NCI-H2107 (cell line): ENCODE measurements around the gene CLIP4.
"Not testable (repeated sequence)": the region's sequence is repeated elsewhere in the genome, so short reads cannot be mapped to it uniquely, and the experiment has no call there.

Experiments used
- DNase-seq: peaks from one replicate; lab custom pipeline; 2025; lab: John Stamatoyannopoulos, UW

CLIP4 gene, protein sequence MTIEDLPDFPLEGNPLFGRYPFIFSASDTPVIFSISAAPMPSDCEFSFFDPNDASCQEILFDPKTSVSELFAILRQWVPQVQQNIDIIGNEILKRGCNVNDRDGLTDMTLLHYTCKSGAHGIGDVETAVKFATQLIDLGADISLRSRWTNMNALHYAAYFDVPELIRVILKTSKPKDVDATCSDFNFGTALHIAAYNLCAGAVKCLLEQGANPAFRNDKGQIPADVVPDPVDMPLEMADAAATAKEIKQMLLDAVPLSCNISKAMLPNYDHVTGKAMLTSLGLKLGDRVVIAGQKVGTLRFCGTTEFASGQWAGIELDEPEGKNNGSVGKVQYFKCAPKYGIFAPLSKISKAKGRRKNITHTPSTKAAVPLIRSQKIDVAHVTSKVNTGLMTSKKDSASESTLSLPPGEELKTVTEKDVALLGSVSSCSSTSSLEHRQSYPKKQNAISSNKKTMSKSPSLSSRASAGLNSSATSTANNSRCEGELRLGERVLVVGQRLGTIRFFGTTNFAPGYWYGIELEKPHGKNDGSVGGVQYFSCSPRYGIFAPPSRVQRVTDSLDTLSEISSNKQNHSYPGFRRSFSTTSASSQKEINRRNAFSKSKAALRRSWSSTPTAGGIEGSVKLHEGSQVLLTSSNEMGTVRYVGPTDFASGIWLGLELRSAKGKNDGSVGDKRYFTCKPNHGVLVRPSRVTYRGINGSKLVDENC

DNA sequence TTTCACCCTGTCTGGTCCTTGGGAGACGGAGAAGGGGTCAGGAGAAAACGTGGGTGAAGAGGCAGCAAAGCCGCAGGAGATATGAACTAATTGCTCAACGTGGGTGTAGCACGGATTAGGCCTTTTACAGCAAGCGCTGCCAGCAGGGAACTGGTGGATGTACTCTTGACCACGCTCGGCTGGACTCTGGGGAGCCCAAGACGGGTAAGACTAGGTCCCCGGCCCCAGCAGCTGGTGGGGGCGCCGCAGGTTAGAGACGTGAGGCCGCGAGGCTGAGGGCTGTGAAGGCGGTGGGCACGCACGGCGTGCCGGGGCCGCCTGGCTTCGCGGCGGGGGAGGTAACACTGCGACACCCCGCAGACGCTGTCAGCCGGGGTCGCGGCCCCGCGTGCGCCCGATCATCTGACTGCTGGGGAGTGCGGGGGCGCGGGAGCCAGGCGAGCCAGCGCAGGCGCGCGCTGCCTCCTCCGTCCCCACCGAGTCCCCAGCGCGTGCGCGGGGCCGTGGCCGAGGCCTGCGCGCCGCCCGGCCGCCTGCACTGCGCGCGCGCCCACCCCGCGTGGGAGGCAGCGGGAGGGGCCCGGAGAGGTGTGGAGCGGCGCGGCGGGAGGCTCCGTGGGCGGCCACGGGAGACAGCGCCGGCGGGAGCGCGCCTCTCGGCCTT lies at the start of gene CLIP4:
Gene CLIP4 (plus strand): TSS at position 470 of the 664 bp plus-strand sequence. CDS start 5,974 bp downstream, outside the sequence.
- DNase-seq = no peak

DNA sequence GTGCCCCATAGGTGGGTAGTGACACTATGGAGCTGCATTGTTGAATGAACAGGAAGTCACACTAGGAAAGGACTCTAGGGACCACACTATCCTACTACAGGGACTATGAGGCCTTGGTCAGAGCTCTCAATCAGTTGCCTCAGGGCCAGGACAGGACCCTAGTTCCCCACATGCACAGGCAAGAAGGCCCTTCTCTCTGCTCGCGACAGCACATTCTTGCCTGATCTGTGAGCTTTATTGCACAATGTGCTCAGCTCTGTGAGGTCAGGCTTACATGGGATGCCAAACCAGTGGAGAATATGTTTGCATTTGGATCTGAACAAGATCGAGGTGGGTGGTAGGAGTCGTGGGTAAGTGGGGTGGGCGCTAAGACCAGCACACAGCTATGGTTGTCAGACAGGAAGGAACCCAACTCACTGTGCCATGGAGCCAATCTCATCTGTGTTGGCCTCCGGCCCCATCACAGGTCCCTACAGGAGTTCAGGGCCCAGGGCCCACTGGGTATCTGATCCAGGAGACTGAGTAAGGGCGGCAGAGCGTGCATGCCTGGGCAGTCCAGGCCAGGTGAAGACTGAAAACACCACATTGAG lies 48.8 kb upstream of the CLIP4 start:
- no peak for DNase-seq

DNA sequence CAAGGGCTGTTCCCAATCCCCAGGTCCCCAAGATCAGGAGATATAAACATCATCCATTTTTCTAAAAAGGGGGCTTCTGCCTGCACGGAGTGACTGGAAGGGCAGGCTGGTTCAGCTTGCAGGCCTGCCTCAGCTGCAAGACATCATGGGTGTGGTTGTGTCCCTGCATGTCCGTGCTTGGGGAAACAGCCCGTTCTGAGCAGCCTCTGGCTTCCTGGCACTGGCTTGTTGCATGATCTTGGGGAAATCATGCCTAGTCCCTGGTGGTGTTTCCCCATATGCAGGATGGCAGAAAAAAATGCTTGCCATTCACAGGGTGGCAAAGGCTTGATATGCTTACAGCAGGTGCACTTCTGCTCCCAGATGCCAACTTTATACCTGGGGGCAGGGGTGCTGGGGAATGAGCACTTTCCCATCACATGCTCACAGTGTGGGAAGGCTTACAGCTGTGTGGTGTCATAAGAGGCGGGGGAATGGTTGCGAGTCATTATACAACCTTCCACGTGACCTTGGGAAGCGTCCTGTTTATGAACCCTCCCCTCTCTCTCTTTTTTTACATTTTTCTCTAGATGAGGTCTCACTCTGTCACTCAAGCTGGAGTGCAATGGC lies 48.1 kb upstream of the CLIP4 start:
- no peak for DNase-seq

DNA sequence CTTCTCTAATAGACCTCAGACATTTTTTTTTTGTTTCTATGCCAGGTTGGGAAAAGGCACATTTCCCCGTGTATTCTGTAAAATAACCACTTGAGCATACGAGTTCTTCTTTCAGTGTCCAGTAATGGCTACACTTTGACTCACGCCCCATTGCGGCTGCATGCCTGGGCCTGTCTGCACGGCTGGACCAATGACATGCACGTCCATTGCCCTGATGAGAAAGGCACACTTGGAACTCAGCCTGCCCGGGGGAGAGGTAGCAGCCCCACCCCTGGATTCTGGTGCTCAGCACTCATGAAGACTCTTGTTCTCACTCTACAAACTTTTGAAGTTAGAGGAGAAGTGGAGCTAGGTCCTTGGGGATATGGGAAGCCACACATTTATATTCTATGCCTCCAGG lies 46.7 kb upstream of the CLIP4 start:
- DNase-seq = no peak

DNA sequence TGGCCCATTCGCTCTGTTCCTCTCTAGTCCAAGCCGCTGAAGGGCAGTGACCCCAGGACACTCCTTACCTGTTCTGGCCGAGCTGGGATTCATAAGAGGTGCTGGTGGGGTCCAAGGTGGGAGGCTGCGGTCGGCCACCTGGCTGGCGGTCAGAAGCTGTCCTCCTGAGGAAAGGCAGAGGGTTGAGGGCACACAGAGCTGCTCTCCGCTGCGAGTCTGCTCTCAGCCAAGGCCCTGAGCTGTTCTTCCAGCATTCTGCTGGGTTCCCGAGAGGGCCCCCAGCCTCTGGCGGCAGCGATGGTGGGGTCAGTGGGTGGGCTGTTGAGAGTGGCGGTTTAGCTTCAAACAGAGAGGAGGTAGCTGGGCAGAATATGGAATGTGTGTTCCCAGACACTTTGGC lies 44.7 kb upstream of the CLIP4 start:
- no peak for DNase-seq

DNA sequence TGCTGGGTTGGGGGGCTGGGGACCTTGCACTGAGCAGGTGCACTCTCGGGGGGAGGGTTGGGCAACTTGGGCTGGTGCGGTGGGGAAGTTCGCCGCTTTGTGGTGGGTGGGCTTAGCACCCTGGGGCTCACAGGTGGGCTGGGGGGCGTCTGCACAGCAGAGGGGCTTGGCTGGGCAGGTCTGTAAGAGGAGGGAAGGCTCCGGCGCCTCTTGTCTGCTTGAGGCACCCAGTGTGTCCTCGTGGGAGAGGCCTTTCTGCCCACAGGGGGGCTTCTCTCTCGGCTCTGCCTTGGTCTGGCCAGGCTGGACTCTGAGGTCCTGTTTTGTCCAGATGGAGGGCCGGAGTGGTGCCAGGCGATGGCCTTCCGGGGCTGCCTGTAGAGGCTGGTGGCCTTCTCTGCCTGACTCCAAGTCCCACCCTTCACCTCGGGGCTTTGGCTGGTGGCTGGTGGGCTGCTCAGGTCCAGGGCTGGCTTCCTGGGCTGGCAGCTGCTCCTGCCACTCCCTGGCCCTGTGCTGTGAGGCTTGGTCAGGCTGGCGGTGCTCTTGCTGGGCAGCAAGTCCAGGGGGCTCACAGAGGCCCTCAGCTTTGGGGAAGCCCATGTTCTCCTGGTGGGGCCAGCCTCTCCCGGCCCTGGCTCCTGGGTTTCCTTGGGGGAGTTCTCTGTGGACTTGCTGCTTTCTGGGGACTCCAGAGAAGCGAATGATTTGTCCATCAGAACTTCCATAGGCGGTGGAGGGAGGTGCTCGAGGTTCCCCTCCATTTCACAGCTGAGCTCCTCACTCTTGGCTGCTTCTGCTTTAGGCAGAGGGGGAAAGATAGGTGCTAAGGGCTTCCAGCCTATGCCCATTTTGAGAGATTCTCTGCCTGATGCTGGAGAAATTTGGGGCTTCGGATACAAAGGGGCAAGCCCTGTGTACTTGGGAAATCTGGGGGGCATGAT lies 43.9 kb upstream of the CLIP4 start:
- no peak for DNase-seq

DNA sequence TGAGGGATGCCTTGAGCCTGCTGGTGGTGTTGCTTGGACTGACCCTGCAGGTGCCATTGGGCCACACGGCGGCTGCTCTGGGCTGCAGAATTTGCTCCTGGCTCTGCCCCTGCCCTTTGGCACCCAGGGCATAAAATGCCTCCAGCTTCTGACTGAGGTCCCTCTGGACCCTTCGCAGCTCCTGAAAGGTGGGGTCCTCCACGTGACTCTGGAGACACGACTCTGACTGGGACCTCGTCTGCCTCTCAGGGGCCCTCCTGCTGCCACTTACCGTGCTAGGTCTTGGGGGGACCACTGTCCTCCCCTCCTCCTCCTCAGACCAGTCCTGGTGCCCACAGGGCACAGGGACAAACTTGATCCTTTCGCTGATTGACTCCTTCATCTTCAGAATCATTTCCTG lies 43.0 kb upstream of the CLIP4 start:
- DNase-seq = no peak

DNA sequence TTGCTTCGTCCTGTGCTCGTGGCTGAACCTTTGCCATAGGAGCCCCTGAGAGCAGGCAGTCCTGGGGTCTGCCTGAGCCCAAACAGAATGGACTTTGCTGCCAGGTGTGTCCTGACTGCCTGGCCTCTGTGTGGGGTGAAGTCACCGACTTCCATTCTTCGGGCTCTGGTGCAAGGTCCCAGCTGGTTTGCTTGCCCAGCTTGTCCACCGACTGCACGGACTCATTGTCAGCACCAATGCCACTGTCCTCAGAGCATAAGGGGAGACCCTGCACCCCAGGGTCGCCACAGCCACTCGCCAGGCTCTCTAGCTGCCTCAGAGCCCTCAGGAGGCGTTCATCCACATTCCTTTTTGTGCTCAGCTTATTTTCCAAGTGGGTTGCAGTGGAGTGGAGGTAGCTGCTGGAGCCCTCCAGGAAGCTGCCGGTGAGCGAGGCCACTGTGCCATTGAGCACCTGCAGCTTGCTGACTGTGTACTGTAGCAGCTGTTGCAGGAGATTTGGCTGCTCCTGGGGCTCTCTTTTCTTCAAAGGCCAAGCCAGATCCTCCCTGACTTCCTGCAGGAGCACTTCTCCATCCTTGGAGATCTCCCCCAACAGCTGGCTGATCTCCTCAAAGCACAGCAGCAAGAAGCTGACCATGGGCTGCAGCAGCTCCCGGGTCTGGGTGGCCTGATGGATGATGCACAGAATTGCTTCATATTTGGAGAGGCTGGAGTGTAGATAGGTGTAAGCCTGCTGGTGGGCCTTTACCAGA lies 42.1 kb upstream of the CLIP4 start:
- DNase-seq = no peak

DNA sequence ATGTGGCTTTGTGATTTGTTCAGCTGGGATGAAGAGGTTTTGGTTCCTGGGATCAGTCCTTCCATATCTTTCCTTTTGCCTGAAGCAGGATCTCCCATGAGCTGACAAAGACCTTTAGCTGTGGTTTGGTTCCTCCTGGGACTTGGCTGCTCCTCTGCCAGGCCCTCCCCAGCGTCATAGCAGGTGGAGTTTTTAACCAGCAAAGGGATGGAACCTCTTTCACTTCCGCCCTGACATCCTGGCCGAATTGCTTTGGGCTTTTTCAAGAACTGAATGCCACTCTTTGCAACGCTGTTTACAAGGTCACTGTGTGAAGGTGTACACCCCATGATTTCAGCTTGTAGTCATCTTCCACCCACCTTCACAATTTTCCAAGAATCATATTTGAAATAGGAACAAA lies 41.3 kb upstream of the CLIP4 start:
- no peak for DNase-seq

DNA sequence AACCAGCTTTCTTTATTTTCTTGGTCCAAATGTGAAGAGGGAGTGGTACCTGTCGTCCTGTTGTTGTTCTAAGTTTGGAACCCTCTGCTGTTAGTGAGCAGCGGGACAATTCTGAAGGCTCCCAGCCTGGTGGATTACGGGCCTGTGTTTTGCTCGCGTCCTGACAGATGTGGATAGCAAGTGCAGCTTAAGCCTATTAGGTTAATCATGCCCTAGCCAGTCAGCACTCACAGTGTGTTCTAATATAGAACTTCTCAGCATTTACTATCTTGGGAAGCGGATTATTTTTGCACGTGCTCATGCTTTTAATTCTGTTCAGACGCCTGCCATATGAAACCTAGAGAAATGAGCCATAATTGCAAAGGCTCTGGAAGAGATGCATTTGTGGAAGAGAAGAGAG lies 40.8 kb upstream of the CLIP4 start, which contains the start of gene PCARE:
Gene PCARE (minus strand): TSS at position 113 of the 400 bp plus-strand sequence. CDS start 262 bp downstream, outside the sequence.
- no peak for DNase-seq

DNA sequence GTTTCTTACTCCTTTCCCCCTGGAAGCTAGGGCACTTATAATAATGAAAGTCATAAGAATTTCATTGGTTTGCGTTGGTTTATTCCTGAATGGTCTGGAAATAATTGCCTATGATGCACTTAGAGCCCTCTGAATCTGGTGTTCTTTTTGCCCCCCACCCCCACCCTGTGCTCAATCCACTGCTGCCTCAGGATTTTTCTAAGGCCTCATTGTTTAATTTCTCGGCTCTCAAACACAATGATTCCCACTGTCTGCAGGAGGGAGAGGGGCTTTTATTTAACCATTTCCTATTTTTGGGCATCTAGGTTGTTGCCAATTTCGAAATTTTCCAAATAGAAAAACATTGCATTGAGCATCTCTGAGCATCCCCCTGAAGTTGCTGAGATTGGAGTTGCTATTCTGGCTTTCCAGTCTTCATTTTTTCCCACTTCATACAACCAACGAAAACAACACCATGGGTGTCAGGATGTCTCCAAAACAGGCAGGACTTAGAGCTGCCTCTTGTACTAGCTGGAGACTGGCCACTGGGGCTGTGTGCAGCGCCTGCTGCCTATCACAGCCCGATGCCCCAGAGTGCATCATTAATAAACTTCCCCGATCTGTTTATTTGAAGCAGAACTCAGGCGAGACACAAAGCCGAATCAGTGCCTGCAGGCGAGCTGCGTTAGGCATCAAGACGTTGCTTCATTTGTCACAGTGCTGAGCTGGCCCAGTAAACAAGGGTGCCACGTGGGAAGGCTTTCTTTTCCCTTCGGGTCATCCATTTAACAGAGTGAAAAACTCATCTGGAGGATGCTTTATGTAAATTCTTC lies 39.1 kb upstream of the CLIP4 start:
- no peak for DNase-seq

DNA sequence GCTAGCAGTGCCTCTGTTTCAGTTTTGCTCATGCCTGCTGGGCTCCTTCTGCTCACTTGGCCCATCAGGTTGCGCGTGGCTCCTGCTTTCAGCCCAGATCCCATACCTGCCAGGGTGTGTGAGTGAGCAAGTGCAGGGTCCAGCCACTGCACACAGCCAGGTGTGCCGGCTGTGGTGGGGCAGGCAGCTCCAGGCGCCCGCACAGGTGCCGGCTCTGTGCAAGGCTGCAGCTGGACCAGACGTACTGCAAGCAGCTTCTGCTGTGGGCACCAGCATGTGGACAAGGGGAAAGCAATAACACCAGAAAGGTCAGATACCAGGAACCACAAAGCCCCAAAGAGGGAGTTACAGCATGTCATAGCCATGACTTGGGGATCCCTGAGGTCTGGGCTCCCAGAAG lies 35.3 kb upstream of the CLIP4 start:
- DNase-seq = no peak

DNA sequence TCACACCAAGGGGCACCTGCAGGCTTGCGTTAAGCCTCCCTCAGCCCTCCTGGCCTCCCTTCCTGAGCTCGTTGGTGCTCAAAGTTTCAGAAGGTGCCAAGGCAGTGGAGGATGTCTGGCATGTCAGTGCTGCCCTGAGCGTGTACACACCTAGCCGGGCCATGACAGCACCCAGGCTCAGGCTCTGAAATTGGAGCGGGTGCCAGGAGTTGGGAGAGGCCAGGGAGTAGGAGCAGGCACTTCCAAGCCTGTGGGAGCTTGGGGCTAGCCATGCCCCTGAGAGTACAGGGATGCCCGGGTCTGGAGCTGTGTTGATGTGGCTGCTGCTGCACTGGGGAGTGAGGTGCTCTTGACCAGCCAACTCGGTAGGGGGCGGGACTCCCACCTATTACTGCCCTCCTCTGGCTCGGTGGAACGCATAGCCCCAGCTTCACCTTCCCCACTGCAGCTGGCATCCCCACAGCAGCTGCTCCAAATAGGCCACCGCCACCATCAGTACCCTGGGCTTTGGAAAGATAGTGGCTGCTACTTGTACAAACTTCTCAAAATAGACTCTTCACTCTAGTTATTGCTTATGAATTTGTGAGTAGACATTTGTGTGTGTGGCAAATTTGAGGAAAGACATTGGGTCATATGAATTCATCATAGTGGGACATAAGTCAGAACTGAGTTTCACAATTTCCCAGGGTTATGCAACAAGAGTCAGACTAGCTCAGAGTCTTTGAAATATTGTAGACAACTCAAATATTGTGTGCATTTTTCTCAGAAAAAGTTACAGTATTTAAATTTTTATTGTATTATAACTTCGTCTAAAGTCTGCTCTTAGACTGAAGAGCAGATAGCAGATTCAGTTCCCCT lies 34.1 kb upstream of the CLIP4 start:
- DNase-seq = no peak

DNA sequence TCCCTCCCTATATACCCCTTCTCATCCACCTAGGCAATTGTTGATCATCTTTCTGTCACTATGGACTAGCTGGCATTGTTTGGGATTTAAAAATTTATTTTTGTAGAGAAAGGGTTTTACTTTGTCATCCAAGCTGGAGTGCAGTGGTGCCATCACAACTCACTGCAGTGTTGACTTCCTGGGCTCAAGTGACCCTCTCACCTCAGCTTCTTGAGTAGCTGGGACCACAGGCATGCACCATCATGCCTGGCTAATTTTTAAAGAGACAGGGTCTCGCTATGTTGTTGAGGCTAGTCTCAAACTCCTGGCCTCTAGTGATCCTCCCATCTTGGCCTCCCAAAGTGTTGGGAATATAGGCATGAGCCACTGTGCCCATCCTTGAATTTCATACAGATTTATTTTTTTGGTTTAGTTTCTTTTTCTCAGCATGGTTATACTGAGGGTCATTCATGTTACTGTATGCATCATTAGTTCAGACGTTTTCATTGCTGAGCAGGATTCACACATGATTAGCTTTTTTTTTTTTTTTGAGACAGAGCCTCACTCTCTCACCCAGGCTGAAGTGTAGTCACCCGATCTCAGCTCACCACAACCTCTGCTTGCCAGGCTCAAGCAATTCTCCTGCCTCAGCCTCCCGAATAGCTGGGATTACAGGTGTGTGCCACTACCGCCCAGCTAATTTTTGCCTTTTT lies 32.3 kb upstream of the CLIP4 start:
- DNase-seq = no peak

DNA sequence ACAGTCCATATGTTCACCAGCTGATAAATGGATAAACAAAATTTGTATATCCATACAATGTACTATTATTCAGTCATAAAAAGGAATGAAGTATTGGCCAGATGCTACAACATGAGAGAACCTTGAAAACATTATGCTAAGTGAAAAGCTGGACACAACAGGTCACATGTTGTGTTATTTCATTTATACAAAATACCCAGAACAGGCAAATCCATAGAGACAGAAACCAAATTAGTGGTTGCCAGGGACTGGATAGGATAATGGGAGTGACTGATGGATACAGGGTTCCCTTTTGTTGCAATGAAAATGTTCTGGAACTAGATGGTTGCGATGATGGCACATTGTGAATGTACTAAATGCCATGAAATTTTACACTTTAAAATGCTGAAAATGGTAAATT lies 30.7 kb upstream of the CLIP4 start:
- DNase-seq = no peak

DNA sequence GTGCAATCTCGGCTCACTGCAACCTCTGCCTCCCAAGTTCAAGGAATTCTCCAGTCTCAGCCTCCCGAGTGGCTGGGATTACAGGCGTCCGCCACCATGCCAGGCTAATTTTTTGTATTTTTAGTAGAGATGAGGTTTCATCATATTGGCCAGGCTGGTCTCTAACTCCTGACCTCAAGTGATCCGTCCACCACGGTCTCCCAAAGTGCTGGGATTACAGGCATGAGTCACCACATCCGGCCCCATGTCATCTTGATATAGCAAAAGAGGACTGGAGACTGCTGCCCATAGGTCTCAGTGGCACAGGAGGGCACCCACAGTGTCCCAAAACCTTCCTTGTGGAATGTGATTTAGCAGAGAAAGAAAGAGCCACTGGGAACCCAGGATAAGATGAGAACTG lies 24.9 kb upstream of the CLIP4 start:
- DNase-seq = not testable (repeated sequence)

DNA sequence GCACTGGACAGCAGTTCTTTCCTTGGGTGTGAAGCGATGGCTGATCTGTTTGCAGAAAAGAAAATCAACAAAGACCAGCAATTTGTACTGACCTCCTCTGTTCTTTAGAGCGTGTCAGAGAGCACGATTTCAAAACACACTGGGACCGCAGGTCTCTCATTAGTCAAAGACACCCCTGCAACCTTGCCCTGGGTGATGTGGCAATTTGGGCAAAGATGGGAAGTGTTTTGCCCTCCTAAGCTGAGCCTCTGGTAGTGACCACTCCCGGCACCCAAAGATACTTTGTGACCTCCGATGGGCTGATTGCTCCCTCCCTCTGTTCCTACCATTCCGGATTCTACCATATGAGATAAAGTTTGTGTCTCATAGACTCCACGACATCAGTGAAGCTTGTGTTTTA lies 18.2 kb upstream of the CLIP4 start:
- no peak for DNase-seq

DNA sequence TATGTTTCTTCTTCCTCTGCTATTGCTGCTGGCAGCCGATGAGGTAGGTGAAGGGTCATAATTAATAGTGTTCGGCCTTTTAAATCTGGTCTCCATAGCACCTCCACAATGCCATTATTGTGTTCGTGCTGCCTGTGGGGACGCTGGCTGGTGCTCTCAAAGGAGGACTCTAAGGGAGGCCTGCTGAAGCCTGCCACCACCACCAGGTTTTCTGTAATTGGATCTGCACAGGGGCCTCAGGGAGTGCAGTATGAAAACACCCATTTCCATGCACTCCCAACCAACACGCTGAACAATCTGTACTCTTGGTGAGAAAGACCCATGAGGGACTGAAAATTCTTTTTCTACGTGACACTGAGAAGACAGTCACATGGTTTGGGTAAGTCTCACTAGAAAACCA lies 17.6 kb upstream of the CLIP4 start:
- no peak for DNase-seq
